Measurements from ENCODE around the gene CRAT. TPM values are rescaled to one million over a fixed set of nuclear protein-coding genes. Genes with fewer than 3 reads are reported as not detected.
"Not testable (repeated sequence)": the region's sequence is repeated elsewhere in the genome, so short reads cannot be mapped to it uniquely, and the experiment has no call there.

CRAT gene
- total RNA-seq, 1 experiment from 2014 or later: 38.8 TPM

DNA sequence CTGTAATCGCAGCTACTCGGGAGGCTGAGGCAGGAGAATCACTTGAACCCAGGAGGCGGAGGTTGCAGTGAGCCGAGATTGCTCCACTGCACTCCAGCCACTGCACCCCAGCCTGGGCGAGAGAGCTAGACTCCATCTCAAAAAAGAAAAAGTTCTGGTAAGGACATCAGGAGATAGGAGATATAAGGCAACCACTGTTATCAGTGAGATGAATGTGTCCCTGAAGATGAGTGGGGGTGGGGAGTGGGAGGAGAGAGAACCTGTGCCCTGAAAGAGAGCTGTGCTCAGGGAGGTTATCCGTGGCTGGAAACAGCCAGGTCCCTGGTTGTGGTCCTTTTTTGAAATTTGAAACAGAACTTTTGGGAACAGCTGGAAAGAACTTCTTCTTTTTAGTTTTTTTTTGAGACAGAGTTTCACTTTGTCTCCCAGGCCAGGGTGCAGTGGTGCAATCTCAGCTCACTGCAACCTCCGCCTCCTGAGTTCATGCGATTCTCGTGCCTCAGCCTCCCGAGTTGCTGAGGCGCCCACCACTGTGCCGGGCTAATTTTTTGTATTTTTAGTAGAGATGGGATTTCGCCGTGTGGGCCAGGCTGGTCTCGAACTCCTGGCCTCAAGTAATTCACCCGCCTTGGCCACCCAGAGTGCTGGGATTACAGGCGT is 3.2 kb upstream of the CRAT start:
- intact Hi-C loops (cut with micrococcal nuclease; ENCODE audit: unreplicated experiment): no loop called here
- Histone ChIP-seq H3K4me3 (ENCODE audit: low read depth in 2 of 2, low read length in 2 of 2) (no peak overlapping the region), H3K27me3 (ENCODE audit: control insufficient read depth, insufficient read depth, low read length) (no peaks in the 10 kb centered on the region), H3K27ac (ENCODE audit: low read length) (no peak overlapping the region), H3K9me3 (ENCODE audit: control insufficient read depth, insufficient read depth, low read depth, low read length) (no peaks in the 10 kb centered on the region), H3K36me3 (ENCODE audit: control insufficient read depth, insufficient read depth, low read length) (peaks cover 6% of the 10 kb centered on the region; the same call in 1 of the 2 replicates), H3K4me1 (ENCODE audit: control insufficient read depth, insufficient read depth, low read length) (peaks cover 13% of the 10 kb centered on the region)
- TF ChIP-seq, protein P1, sequence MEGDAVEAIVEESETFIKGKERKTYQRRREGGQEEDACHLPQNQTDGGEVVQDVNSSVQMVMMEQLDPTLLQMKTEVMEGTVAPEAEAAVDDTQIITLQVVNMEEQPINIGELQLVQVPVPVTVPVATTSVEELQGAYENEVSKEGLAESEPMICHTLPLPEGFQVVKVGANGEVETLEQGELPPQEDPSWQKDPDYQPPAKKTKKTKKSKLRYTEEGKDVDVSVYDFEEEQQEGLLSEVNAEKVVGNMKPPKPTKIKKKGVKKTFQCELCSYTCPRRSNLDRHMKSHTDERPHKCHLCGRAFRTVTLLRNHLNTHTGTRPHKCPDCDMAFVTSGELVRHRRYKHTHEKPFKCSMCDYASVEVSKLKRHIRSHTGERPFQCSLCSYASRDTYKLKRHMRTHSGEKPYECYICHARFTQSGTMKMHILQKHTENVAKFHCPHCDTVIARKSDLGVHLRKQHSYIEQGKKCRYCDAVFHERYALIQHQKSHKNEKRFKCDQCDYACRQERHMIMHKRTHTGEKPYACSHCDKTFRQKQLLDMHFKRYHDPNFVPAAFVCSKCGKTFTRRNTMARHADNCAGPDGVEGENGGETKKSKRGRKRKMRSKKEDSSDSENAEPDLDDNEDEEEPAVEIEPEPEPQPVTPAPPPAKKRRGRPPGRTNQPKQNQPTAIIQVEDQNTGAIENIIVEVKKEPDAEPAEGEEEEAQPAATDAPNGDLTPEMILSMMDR (IDR thresholded peaks at IDR 0.05): no peak
- TF ChIP-seq TCF7L2 (IDR thresholded peaks at IDR 0.05; ENCODE audit: low read depth, low read length): no peak
- no TSS peak for BruUV-seq (replicated peaks)
- ATAC-seq: no peak
- no peak for DNase-seq (ENCODE audit: low read depth, low spot score)
- in situ Hi-C loops (cut with HindIII; ENCODE audit: low pct_unique_long_range_greater_than_20kb, low sequenced_read_pairs): no loop called here
- ChIA-PET CTCF (no interaction called here), POLR2A (no interaction called here)

DNA sequence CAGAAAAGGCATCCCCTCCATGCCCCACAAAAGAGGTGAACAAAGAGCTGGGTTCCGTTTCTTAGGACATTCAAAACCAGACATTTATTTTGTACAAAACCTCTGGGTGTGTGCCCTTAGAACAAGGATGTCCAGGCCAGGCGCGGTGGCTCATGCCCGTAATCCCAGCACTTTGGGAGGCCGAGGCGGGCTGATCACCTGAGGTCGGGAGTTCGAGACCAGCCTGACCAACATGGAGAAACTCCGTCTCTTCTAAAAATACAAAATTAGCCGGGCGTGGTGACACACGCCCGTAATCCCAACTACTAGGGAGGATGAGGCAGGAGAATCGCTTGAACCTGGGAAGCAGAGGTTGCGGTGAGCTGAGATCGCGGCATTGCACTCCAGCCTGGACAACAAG is 1.9 kb upstream of the CRAT start:
- H3K4me1 ChIP-seq (ENCODE audit: control insufficient read depth, insufficient read depth, low read length): peaks cover 14% of the 10 kb centered on the region
- H3K27me3 ChIP-seq (ENCODE audit: control insufficient read depth, insufficient read depth, low read length); H3K36me3 ChIP-seq (ENCODE audit: control insufficient read depth, insufficient read depth, low read length); H3K9me3 ChIP-seq (ENCODE audit: control insufficient read depth, insufficient read depth, low read depth, low read length); DNase-seq (ENCODE audit: low read depth, low spot score); CTCF ChIA-PET; intact Hi-C loops (cut with micrococcal nuclease; ENCODE audit: unreplicated experiment); ATAC-seq; POLR2A ChIA-PET; BruUV-seq (replicated peaks); in situ Hi-C loops (cut with HindIII; ENCODE audit: low pct_unique_long_range_greater_than_20kb, low sequenced_read_pairs): not testable (repeated sequence)
- peak overlapping the region; percentile 88 for H3K27ac ChIP-seq (ENCODE audit: low read length)
- peak overlapping the region; percentile 79 to 92 for H3K4me3 ChIP-seq (ENCODE audit: low read depth in 2 of 2, low read length in 2 of 2)

DNA sequence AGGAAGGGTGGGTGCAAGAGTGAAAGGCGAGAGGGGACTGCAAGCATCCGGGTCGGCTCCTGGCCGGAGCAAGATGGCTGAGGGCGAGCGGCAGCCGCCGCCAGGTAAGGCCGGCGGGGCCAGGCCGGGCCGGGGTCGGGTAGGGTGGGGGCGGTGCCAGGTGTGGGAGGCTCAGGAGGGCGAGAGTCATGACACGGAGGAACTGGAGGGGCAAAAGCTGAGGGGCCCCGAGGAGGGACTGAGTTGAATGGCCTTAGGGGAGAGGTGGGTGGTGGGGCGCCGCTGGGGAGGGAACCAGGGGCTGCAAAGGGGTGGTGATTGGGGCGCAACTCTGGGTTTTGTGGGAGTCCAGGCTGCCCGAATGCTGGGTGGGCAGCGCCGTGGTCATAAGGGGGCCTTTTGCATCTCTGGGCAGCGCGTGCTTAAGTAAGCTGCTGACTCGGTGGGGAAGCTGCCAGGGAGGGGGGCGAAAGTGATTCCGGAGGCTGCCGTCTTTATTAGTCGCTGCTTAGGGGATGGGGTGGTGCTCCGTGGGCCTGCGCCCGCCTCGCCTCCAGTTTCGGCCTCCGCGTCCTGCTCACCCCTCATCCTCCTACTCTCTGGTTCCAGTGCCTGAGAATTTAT is 1.0 kb upstream of the CRAT start:
- in situ Hi-C loops (cut with HindIII; ENCODE audit: low pct_unique_long_range_greater_than_20kb, low sequenced_read_pairs) (no loop called here), intact Hi-C loops (cut with micrococcal nuclease; ENCODE audit: unreplicated experiment) (no loop called here)
- ChIA-PET POLR2A (no interaction called here), CTCF (no interaction called here)
- Histone ChIP-seq H3K27me3 (ENCODE audit: control insufficient read depth, insufficient read depth, low read length) (no peaks in the 10 kb centered on the region), H3K9me3 (ENCODE audit: control insufficient read depth, insufficient read depth, low read depth, low read length) (no peaks in the 10 kb centered on the region), H3K4me1 (ENCODE audit: control insufficient read depth, insufficient read depth, low read length) (peaks cover 14% of the 10 kb centered on the region), H3K4me3 (ENCODE audit: low read depth in 2 of 2, low read length in 2 of 2) (peak overlapping the region; percentile 79 to 92), H3K36me3 (ENCODE audit: control insufficient read depth, insufficient read depth, low read length) (peaks cover 6% of the 10 kb centered on the region; the same call in 1 of the 2 replicates), H3K27ac (ENCODE audit: low read length) (peak overlapping the region; percentile 88)
- BruUV-seq (replicated peaks): no TSS peak
- TF ChIP-seq TCF7L2 (IDR thresholded peaks at IDR 0.05; ENCODE audit: low read depth, low read length) (no peak), SIN3A (IDR thresholded peaks at IDR 0.05; ENCODE audit: borderline replicate concordance, insufficient read depth, low read depth, low read length) (0 out of 2 replicates have a peak, but pooled peaks have one; percentile 38)
- peak; percentile 26 for ATAC-seq
- DNase-seq (ENCODE audit: low read depth, low spot score): no peak

DNA sequence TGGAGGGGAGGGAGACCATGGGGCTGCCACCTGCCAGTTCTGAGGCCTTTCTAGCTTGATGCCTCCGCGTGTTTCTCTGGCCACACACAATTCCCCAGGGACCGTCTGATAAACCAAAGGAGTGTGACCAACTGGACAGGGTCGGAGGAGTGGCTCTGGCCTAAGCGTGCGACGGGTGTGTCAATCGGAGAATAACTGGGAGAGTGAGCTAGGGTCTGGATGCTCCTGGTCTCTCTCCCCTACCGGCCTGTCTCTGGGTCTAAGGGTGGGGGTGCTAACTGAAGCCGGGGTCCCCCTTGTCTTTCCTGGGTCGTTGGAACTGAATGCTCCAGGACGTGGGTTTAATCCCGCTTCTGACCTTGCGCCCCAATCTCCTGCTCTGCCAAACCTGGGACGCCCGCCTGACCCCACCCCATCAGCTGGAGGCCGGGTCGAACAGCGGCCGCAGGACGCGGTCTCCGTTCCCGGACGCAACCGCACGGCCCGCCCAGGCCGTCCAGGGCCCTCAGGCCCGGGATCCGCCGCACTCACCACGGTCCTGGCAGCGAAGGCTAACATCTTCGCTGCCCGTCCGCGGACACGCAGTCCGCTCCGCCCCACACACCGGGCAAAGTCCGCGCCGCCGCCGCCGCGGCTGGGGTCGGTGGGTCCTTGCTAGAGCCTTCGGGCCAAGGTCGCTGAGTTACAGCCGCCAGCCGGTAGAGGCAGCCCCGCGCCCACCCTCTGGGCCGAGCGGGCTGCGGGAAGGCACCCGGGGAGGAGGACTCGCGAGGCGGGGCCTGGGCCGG is 447 bp downstream of the CRAT start:
- Histone ChIP-seq H3K4me1 (ENCODE audit: control insufficient read depth, insufficient read depth, low read length) (peaks cover 14% of the 10 kb centered on the region), H3K9me3 (ENCODE audit: control insufficient read depth, insufficient read depth, low read depth, low read length) (no peaks in the 10 kb centered on the region), H3K27me3 (ENCODE audit: control insufficient read depth, insufficient read depth, low read length) (no peaks in the 10 kb centered on the region), H3K4me3 (ENCODE audit: low read depth in 2 of 2, low read length in 2 of 2) (peak overlapping the region; percentile 72 to 75), H3K36me3 (ENCODE audit: control insufficient read depth, insufficient read depth, low read length) (peaks cover 6% of the 10 kb centered on the region; the same call in 1 of the 2 replicates), H3K27ac (ENCODE audit: low read length) (peak overlapping the region; percentile 78)
- CTCF ChIA-PET: no interaction called here
- in situ Hi-C loops (cut with HindIII; ENCODE audit: low pct_unique_long_range_greater_than_20kb, low sequenced_read_pairs) (no loop called here), intact Hi-C loops (cut with micrococcal nuclease; ENCODE audit: unreplicated experiment) (no loop called here)
- DNase-seq (ENCODE audit: low read depth, low spot score) (no peak), ATAC-seq (peak; percentile 39)
- TF ChIP-seq TCF7L2 (IDR thresholded peaks at IDR 0.05; ENCODE audit: low read depth, low read length): no peak
- TF ChIP-seq, protein P2, sequence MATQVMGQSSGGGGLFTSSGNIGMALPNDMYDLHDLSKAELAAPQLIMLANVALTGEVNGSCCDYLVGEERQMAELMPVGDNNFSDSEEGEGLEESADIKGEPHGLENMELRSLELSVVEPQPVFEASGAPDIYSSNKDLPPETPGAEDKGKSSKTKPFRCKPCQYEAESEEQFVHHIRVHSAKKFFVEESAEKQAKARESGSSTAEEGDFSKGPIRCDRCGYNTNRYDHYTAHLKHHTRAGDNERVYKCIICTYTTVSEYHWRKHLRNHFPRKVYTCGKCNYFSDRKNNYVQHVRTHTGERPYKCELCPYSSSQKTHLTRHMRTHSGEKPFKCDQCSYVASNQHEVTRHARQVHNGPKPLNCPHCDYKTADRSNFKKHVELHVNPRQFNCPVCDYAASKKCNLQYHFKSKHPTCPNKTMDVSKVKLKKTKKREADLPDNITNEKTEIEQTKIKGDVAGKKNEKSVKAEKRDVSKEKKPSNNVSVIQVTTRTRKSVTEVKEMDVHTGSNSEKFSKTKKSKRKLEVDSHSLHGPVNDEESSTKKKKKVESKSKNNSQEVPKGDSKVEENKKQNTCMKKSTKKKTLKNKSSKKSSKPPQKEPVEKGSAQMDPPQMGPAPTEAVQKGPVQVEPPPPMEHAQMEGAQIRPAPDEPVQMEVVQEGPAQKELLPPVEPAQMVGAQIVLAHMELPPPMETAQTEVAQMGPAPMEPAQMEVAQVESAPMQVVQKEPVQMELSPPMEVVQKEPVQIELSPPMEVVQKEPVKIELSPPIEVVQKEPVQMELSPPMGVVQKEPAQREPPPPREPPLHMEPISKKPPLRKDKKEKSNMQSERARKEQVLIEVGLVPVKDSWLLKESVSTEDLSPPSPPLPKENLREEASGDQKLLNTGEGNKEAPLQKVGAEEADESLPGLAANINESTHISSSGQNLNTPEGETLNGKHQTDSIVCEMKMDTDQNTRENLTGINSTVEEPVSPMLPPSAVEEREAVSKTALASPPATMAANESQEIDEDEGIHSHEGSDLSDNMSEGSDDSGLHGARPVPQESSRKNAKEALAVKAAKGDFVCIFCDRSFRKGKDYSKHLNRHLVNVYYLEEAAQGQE (IDR thresholded peaks at IDR 0.05; ENCODE audit: insufficient read depth in 1 of 2, low read depth in 2 of 2, low read length in 1 of 2): no peak
- no peak for TF ChIP-seq SIN3A (IDR thresholded peaks at IDR 0.05; ENCODE audit: borderline replicate concordance, insufficient read depth, low read depth, low read length)
- TF ChIP-seq POLR2AphosphoS5 (IDR thresholded peaks at IDR 0.05; ENCODE audit: low read depth, low read length): no peak
- TF ChIP-seq, protein P1 (IDR thresholded peaks at IDR 0.05): no peak
- BruUV-seq (replicated peaks): no TSS peak
- POLR2A ChIA-PET: no interaction called here
